Breast epithelium (tissue), 4 donors: ENCODE results near the gene SEMA4D. TPM values are rescaled to one million over a fixed set of nuclear protein-coding genes. Genes with fewer than 3 reads are reported as not detected.
A peak's percentile ranks its signal among the peaks of the same experiment; 100 is the strongest.

Experiments used
- DNase-seq, 2 donors: peaks; one replicate each; pipeline ENCODE4 v3.0.0-alpha.2; 2019; ENCODE audit warnings: low spot score in 2 of 2
- H3K27ac ChIP-seq, 2 donors: fragments of 200-600 bp; sonication (generic) in 1 of 2; one replicate each; pipeline ENCODE4 v1.5.1; 2016 to 2019; ENCODE audit warnings: mild to moderate bottlenecking in 1 of 2
- H3K27me3 ChIP-seq, 2 donors: fragments of 200-600 bp; sonication (generic) in 1 of 2; one replicate each; pipeline versions ENCODE4 v1.5.1 to v1.6.0; 2017 to 2019; ENCODE audit warnings: control low read depth in 1 of 2, mild to moderate bottlenecking in 1 of 2
- H3K36me3 ChIP-seq: fragments of 200-600 bp; one replicate; pipeline ENCODE4 v1.5.1; 2019
- H3K4me1 ChIP-seq, 2 donors: fragments of 200-600 bp; sonication (generic); one replicate each; pipeline ENCODE4 v1.5.1; 2016 to 2019; ENCODE audit warnings: control low read depth in 1 of 2
- H3K4me3 ChIP-seq, 3 donors: fragments of 200-600 bp; sonication (generic); 1 replicate in 2 of 3; 2 replicates in 1 of 3; pipeline ENCODE4 v1.5.1; 2016 to 2019; ENCODE audit warnings: mild to moderate bottlenecking in 3 of 3, moderate library complexity in 2 of 3
- H3K9me3 ChIP-seq, 2 donors: fragments of 200-600 bp; sonication (generic) in 1 of 2; one replicate each; pipeline ENCODE4 v1.5.1; 2016 to 2019; ENCODE audit warnings: control low read depth in 1 of 2
- CTCF ChIP-seq, 3 donors: fragments of 450-650 bp; IDR thresholded peaks; one replicate each; pipeline ENCODE4 v1.5.1; 2016 to 2017; ENCODE audit warnings: antibody characterized with exemption in 3 of 3, mild to moderate bottlenecking in 3 of 3, moderate library complexity in 3 of 3
- POLR2A ChIP-seq: fragments of 450-650 bp; IDR thresholded peaks from one replicate; pipeline ENCODE4 v1.6.1; 2016; ENCODE audit warnings: antibody characterized with exemption, mild to moderate bottlenecking, moderate library complexity
- POLR2AphosphoS5 ChIP-seq, 3 donors: sonication (generic); formaldehyde crosslinking; IDR thresholded peaks; one replicate each; pipeline ENCODE4 v1.6.1; 2017; ENCODE audit warnings: antibody characterized with exemption in 3 of 3
- intact Hi-C: fragments of 100-400 bp; cut with DNase I; formaldehyde crosslinking; loops from one replicate; pipeline ENCODE4 v1.15.1; 2023; ENCODE audit warnings: low total_unique reads
- total RNA-seq, 3 donors: library from RNA; depleted of rRNA; stranded (reverse); fragments of >200 nt; gene quantifications; one replicate each; pipeline ENCODE4 v1.1.0, GENCODE V29; 2016

SEMA4D gene
- total RNA-seq, 3 donors from 2014 or later, result 9.9 to 24.6 (median 16.1) TPM

GRCh38 chr9:89436326-89436725, 61.6 kb downstream of the SEMA4D start:
- no peaks in the 10 kb centered on the region for H3K36me3 ChIP-seq

GRCh38 chr9:89435071-89435823, 62.7 kb downstream of the SEMA4D start:
- Histone ChIP-seq H3K27me3 (no peaks in the 10 kb centered on the region), H3K27ac (no peak overlapping the region), H3K4me1 (no peaks in the 10 kb centered on the region), H3K36me3 (no peaks in the 10 kb centered on the region), H3K9me3 (no peaks in the 10 kb centered on the region), H3K4me3 (no peak overlapping the region)
- TF ChIP-seq POLR2AphosphoS5 (IDR thresholded peaks at IDR 0.05) (no peak), POLR2A (no peak), CTCF (IDR thresholded peaks at IDR 0.05) (no peak)
- intact Hi-C loops, result no loop called here
- peak; percentile 31 to 61 for DNase-seq

More at GRCh38 chr9:89436326-89436725, 61.6 kb downstream of the SEMA4D start:
- Histone ChIP-seq H3K27ac (no peak overlapping the region), H3K4me3 (no peak overlapping the region), H3K9me3 (no peaks in the 10 kb centered on the region), H3K27me3 (no peaks in the 10 kb centered on the region), H3K4me1 (no peaks in the 10 kb centered on the region)
- intact Hi-C loops, result no loop called here
- no peak for DNase-seq
- no peak for TF ChIP-seq POLR2A
- TF ChIP-seq POLR2AphosphoS5 (IDR thresholded peaks at IDR 0.05), result no peak
- TF ChIP-seq CTCF (IDR thresholded peaks at IDR 0.05), result no peak

- Histone ChIP-seq H3K27ac (no peak overlapping the region), H3K4me1 (no peaks in the 10 kb centered on the region), H3K4me3 (no peak overlapping the region), H3K27me3 (no peaks in the 10 kb centered on the region), H3K36me3 (no peaks in the 10 kb centered on the region), H3K9me3 (no peaks in the 10 kb centered on the region)
- no peak for TF ChIP-seq POLR2A
- TF ChIP-seq POLR2AphosphoS5 (IDR thresholded peaks at IDR 0.05), result no peak
- TF ChIP-seq CTCF (IDR thresholded peaks at IDR 0.05), result no peak
- intact Hi-C loops, result no loop called here
- no peak for DNase-seq
Observed at GRCh38 chr9:89434636-89435035, 63.3 kb downstream of the SEMA4D start.

- H3K9me3 ChIP-seq, result no peaks in the 10 kb centered on the region
- no peak overlapping the region for H3K4me3 ChIP-seq
- intact Hi-C loops, result no loop called here
- no peaks in the 10 kb centered on the region for H3K4me1 ChIP-seq
- no peaks in the 10 kb centered on the region for H3K27me3 ChIP-seq
- TF ChIP-seq CTCF (IDR thresholded peaks at IDR 0.05) (no peak), POLR2A (no peak), POLR2AphosphoS5 (IDR thresholded peaks at IDR 0.05) (no peak)
- H3K27ac ChIP-seq, result no peak overlapping the region
- DNase-seq, result no peak
- no peaks in the 10 kb centered on the region for H3K36me3 ChIP-seq
Observed at GRCh38 chr9:89433826-89434225, 64.1 kb downstream of the SEMA4D start.

GRCh38 chr9:89432986-89433530, 64.9 kb downstream of the SEMA4D start:
- no peak overlapping the region for H3K4me3 ChIP-seq
- intact Hi-C loops, result no loop called here
- DNase-seq, result no peak
- H3K27ac ChIP-seq, result no peak overlapping the region
- no peaks in the 10 kb centered on the region for H3K4me1 ChIP-seq
- no peaks in the 10 kb centered on the region for H3K36me3 ChIP-seq
- no peaks in the 10 kb centered on the region for H3K9me3 ChIP-seq
- no peaks in the 10 kb centered on the region for H3K27me3 ChIP-seq
- TF ChIP-seq CTCF (IDR thresholded peaks at IDR 0.05) (no peak), POLR2AphosphoS5 (IDR thresholded peaks at IDR 0.05) (no peak), POLR2A (no peak)
